GM12875 (cell line): Measurements from ENCODE around the gene MATN3.
"Not testable (repeated sequence)": the region's sequence is repeated elsewhere in the genome, so short reads cannot be mapped to it uniquely, and the experiment has no call there.

Experiments used
- H3K4me3 ChIP-seq: one replicate; pipeline ENCODE4 v1.5.1; 2011; ENCODE audit warnings: low read depth, low read length, control low read depth
- CTCF ChIP-seq: IDR thresholded peaks from 2 replicates; pipeline ENCODE4 v1.5.1; 2011; ENCODE audit warnings: low read depth, mild to moderate bottlenecking, control low read depth, inconsistent platforms, low read length, moderate library complexity, borderline replicate concordance; ENCODE audit not compliant: insufficient read depth

The MATN3 gene

GRCh38 chr2:20048488-20049448 is 36.3 kb upstream of the MATN3 start:
- no peak for TF ChIP-seq CTCF
- H3K4me3 ChIP-seq, result peak overlapping the region; percentile 73

- H3K4me3 ChIP-seq, result not testable (repeated sequence)
These were observed 33.3 kb upstream of the MATN3 start for GRCh38 chr2:20045712-20046292.

GRCh38 chr2:20044778-20045177 is 32.3 kb upstream of the MATN3 start:
- no peak for TF ChIP-seq CTCF
- no peak overlapping the region for H3K4me3 ChIP-seq

- no peak overlapping the region for H3K4me3 ChIP-seq
- TF ChIP-seq CTCF, result no peak
These were observed 30.1 kb upstream of the MATN3 start for GRCh38 chr2:20042531-20042930.

GRCh38 chr2:20040489-20041172 is 28.2 kb upstream of the MATN3 start:
- TF ChIP-seq CTCF, result no peak
- H3K4me3 ChIP-seq, result no peak overlapping the region

GRCh38 chr2:20037660-20038059 is 25.2 kb upstream of the MATN3 start:
- no peak overlapping the region for H3K4me3 ChIP-seq
- no peak for TF ChIP-seq CTCF

GRCh38 chr2:20035955-20036666 is 23.6 kb upstream of the MATN3 start:
- no peak overlapping the region for H3K4me3 ChIP-seq
- no peak for TF ChIP-seq CTCF
